Natural killer cell (primary cell): Measurements from ENCODE around the gene DDX54. TPM values are rescaled to one million over a fixed set of nuclear protein-coding genes. Genes with fewer than 3 reads are reported as not detected.

Source experiments
- ATAC-seq, 3 donors: fragments of 150-1000 bp in 2 of 3; fragments of 200-7000 bp in 1 of 3; cut with Tn5 transposase; 1 replicate in 1 of 3; 2 replicates in 2 of 3; pipeline ENCODE4 v1.10.0; 2021; ENCODE audit warnings: mild to moderate bottlenecking in 2 of 3, moderate library complexity in 2 of 3
- DNase-seq, 2 donors: peaks; one replicate each; pipeline versions ENCODE4 v3.0.0 to v3.0.0-alpha.2; 2013 to 2021; ENCODE audit warnings: mixed read lengths in 1 of 2
- H3K27ac ChIP-seq: one replicate; pipeline ENCODE4 v1.5.1; 2013; ENCODE audit warnings: mild to moderate bottlenecking, low read length
- H3K27me3 ChIP-seq: one replicate; pipeline ENCODE4 v1.6.1; 2013; ENCODE audit warnings: low read length; ENCODE audit not compliant: control insufficient read depth, insufficient read depth
- H3K36me3 ChIP-seq: one replicate; pipeline ENCODE4 v1.6.1; 2013; ENCODE audit warnings: low read length; ENCODE audit not compliant: control insufficient read depth, insufficient read depth
- H3K4me1 ChIP-seq: one replicate; pipeline ENCODE4 v1.6.1; 2013; ENCODE audit warnings: low read length; ENCODE audit not compliant: control insufficient read depth, insufficient read depth
- H3K4me3 ChIP-seq: one replicate; pipeline ENCODE4 v1.5.1; 2013; ENCODE audit warnings: low read length
- H3K9me3 ChIP-seq: one replicate; pipeline ENCODE4 v1.6.1; 2013; ENCODE audit warnings: low read length; ENCODE audit not compliant: control insufficient read depth, insufficient read depth
- H3K27ac Mint-ChIP-seq, 2 donors: one replicate each; pipeline ENCODE4 v1.8.0; 2022; ENCODE audit warnings: mild to moderate bottlenecking in 2 of 2, mixed read lengths in 2 of 2, moderate library complexity in 1 of 2
- H3K27me3 Mint-ChIP-seq, 2 donors: one replicate each; pipeline ENCODE4 v1.8.0; 2022; ENCODE audit warnings: low read depth in 2 of 2, mixed read lengths in 2 of 2
- H3K36me3 Mint-ChIP-seq: one replicate; pipeline ENCODE4 v1.8.0; 2022; ENCODE audit warnings: mixed read lengths
- H3K4me1 Mint-ChIP-seq, 2 donors: one replicate each; pipeline ENCODE4 v1.8.0; 2022; ENCODE audit warnings: mixed read lengths in 2 of 2
- H3K4me3 Mint-ChIP-seq: one replicate; pipeline ENCODE4 v1.8.0; 2022; ENCODE audit warnings: mild to moderate bottlenecking, moderate library complexity, mixed read lengths
- H3K9me3 Mint-ChIP-seq, 2 donors: one replicate each; pipeline ENCODE4 v1.8.0; 2022; ENCODE audit warnings: mixed read lengths in 2 of 2
- CTCF ChIP-seq: fragments of 200-600 bp; IDR thresholded peaks from one replicate; pipeline ENCODE4 v1.8.0; 2022; ENCODE audit warnings: antibody characterized with exemption
- WGBS: methylation state at CpG from one replicate; pipeline ENCODE4 v1.1.7; 2013; ENCODE audit warnings: missing lambda C conversion rate; ENCODE audit not compliant: insufficient coverage; 5-methylcytosine and 5-hydroxymethylcytosine counted together
- intact Hi-C: fragments of 100-400 bp; cut with micrococcal nuclease; formaldehyde crosslinking; loops from one replicate; pipeline ENCODE4 v1.14.2; 2022
- total RNA-seq, 4 donors: library from RNA; stranded (reverse); fragments of 120-200 nt in 1 of 4; gene quantifications; one replicate each; pipeline versions ENCODE4 v1.2.3 to v1.2.4, GENCODE V29; 2013 to 2022

Gene DDX54
- total RNA-seq, 3 donors from 2014 or later (not counting 1 experiment from before 2014, with no cell fraction given) = 84.6 to 100 (median 97.1) TPM

GRCh38 chr12:113134521-113134951 lies 50.7 kb downstream of the DDX54 start:
- Mint-ChIP-seq H3K4me3 (no peak overlapping the region), H3K36me3 (no peaks in the 10 kb centered on the region), H3K27ac (no peak overlapping the region), H3K27me3 (peaks cover 9 to 21% of the 10 kb centered on the region in 2 donors), H3K4me1 (peaks cover 0 to 6% of the 10 kb centered on the region in 2 donors), H3K9me3 (no peaks in the 10 kb centered on the region)
- Histone ChIP-seq H3K4me1 (peaks cover 16% of the 10 kb centered on the region), H3K27me3 (peaks cover 5% of the 10 kb centered on the region), H3K36me3 (no peaks in the 10 kb centered on the region), H3K4me3 (no peak overlapping the region), H3K27ac (no peak overlapping the region), H3K9me3 (no peaks in the 10 kb centered on the region)
- DNase-seq (no peak), ATAC-seq (no peak)
- intact Hi-C loops = no loop called here
- TF ChIP-seq CTCF = no peak
- WGBS = 70% methylated on average over 6 of the region's 6 CpGs

- no peak for TF ChIP-seq CTCF
- no peaks in the 10 kb centered on the region for H3K36me3 ChIP-seq
- H3K36me3 Mint-ChIP-seq = no peaks in the 10 kb centered on the region
- peaks cover 9 to 21% of the 10 kb centered on the region in 2 donors for H3K27me3 Mint-ChIP-seq
- H3K4me3 Mint-ChIP-seq = no peak overlapping the region
- peaks cover 5% of the 10 kb centered on the region for H3K27me3 ChIP-seq
- no peak for DNase-seq
- H3K27ac ChIP-seq = no peak overlapping the region
- H3K4me1 Mint-ChIP-seq = peaks cover 0 to 6% of the 10 kb centered on the region in 2 donors
- no peak overlapping the region for H3K27ac Mint-ChIP-seq
- H3K9me3 Mint-ChIP-seq = no peaks in the 10 kb centered on the region
- peaks cover 16% of the 10 kb centered on the region for H3K4me1 ChIP-seq
- WGBS = 87% methylated on average over 2 of the region's 2 CpGs
- intact Hi-C loops = no loop called here
- no peak overlapping the region for H3K4me3 ChIP-seq
- H3K9me3 ChIP-seq = no peaks in the 10 kb centered on the region
- ATAC-seq = no peak
Measured at GRCh38 chr12:113134071-113134470, 51.2 kb downstream of the DDX54 start.

GRCh38 chr12:113133666-113134065 lies 51.6 kb downstream of the DDX54 start:
- no peaks in the 10 kb centered on the region for H3K36me3 Mint-ChIP-seq
- H3K27ac ChIP-seq = no peak overlapping the region
- no peaks in the 10 kb centered on the region for H3K9me3 Mint-ChIP-seq

More at GRCh38 chr12:113133666-113134065, 51.6 kb downstream of the DDX54 start:
- Histone ChIP-seq H3K9me3 (no peaks in the 10 kb centered on the region), H3K36me3 (no peaks in the 10 kb centered on the region), H3K27me3 (peaks cover 5% of the 10 kb centered on the region), H3K4me3 (no peak overlapping the region), H3K4me1 (peaks cover 16% of the 10 kb centered on the region)
- Mint-ChIP-seq H3K27me3 (peaks cover 9 to 21% of the 10 kb centered on the region in 2 donors), H3K27ac (no peak overlapping the region), H3K4me1 (peaks cover 0 to 6% of the 10 kb centered on the region in 2 donors), H3K4me3 (no peak overlapping the region)
- no peak for TF ChIP-seq CTCF
- intact Hi-C loops = no loop called here
- DNase-seq (no peak), ATAC-seq (no peak)
- 75% methylated on average over 3 of the region's 3 CpGs for WGBS
